ENCODE measurements around the gene FGD5. TPM values are rescaled to one million over a fixed set of nuclear protein-coding genes. Genes with fewer than 3 reads are reported as not detected.
A peak's percentile ranks its signal among the peaks of the same experiment; 100 is the strongest.

FGD5 gene
- total and polyA plus RNA-seq, 9 of the 15 experiments (the other 6 are each of a cell fraction or from before 2014, with no cell fraction given): 0.18 TPM; not detected in 8

GRCh38 chr3:14959359-14959943 lies 140.7 kb downstream of the FGD5 start:
- DNase-seq (ENCODE audit: extremely low read depth in 1 of 4, low spot score in 3 of 4): peak in 2 of 4 experiments; percentile 31 to 48
- Histone ChIP-seq H3K4me3 (no peak overlapping the region), H3K9ac (ENCODE audit: insufficient read depth in 1 of 2, low read depth in 2 of 2, low read length in 2 of 2) (no peak overlapping the region), H3K36me3 (ENCODE audit: control insufficient read depth, insufficient read depth, low read length) (peaks cover 13% of the 10 kb centered on the region; the same call in 2 of the 3 replicates), H3K4me1 (replicated peaks in 1 of 2; ENCODE audit: control insufficient read depth in 2 of 2, insufficient read depth in 2 of 2, low read length in 2 of 2) (peaks cover 0 to 9% of the 10 kb centered on the region in 2 experiments; a peak in 2 of 5 replicates), H3K27ac (ENCODE audit: extremely low read depth, low read depth, low read length) (no peak overlapping the region), H4K20me1 (replicated peaks; ENCODE audit: control insufficient read depth, insufficient read depth, low read length) (no peaks in the 10 kb centered on the region; the same call in 1 of the 2 replicates), H3K9me1 (ENCODE audit: control insufficient read depth, insufficient read depth, low read length) (no peaks in the 10 kb centered on the region), H3K4me2 (ENCODE audit: insufficient read depth, low read length) (no peak overlapping the region), H3K9me3 (replicated peaks; ENCODE audit: control insufficient read depth, insufficient read depth, low read depth, low read length) (no peaks in the 10 kb centered on the region), H2AFZ (ENCODE audit: low read depth, low read length) (no peak overlapping the region), H3K27me3 (ENCODE audit: control insufficient read depth in 2 of 2, insufficient read depth in 2 of 2, low read length in 2 of 2) (no peaks in the 10 kb centered on the region), H3K79me2 (ENCODE audit: control insufficient read depth, insufficient read depth, low read length) (peaks cover 50% of the 10 kb centered on the region)
- in situ Hi-C loops (cut with MboI) (no loop called here), intact Hi-C loops (cut with micrococcal nuclease) (no loop called here)
- TF ChIP-seq ERF (CRISPR knock-in tag; IDR thresholded peaks at IDR 0.05): no peak
- TF ChIP-seq KDM4B (IDR thresholded peaks at IDR 0.05; ENCODE audit: borderline replicate concordance in 2 of 2, low read depth in 1 of 2): no peak
- TF ChIP-seq GTF3C2 (IDR thresholded peaks at IDR 0.05; ENCODE audit: borderline replicate concordance, extremely low read depth, insufficient read length): no peak
- TF ChIP-seq ZNF449 (CRISPR knock-in tag; IDR thresholded peaks at IDR 0.05): no peak
- 36% methylated on average over 2 of the region's 2 CpGs for WGBS (ENCODE audit: insufficient coverage, low coverage, missing lambda C conversion rate)
- FAIRE-seq: no peak
- ChIA-PET POLR2A (no interaction called here), CTCF (ENCODE audit: low intra/inter-chr PET ratio) (no interaction called here)
- no TSS peak for BruUV-seq (replicated peaks)
- peak; percentile 55 for ATAC-seq

All from K562 (cell line).